Endothelial cell of umbilical vein (primary cell): ENCODE measurements around the gene MACROH2A2. TPM values are rescaled to one million over a fixed set of nuclear protein-coding genes. Genes with fewer than 3 reads are reported as not detected.

Source experiments
- BruUV-seq: library from RNA; stranded (reverse); fragments of 400-500 nt; replicated peaks from 2 replicates; lab custom pipeline; 2021; lab: Mats Ljungman, UMichigan
- CTCF ChIA-PET: fragments of 300-600, 350-600 bp; sonication (Branson Sonifier 250); formaldehyde crosslinking; loops from one replicate; lab custom pipeline; 2021; ENCODE audit warnings: antibody characterized with exemption, inconsistent platforms; lab: Charles Lee
- POLR2A ChIA-PET: fragments of 300-600, 350-600 bp; sonication (Branson Sonifier 250); formaldehyde crosslinking; loops from one replicate; lab custom pipeline; 2021; ENCODE audit warnings: antibody characterized with exemption, inconsistent platforms; lab: Charles Lee
- DNase-seq: peaks from one replicate; pipeline ENCODE4 v3.0.0-alpha.2; 2011; ENCODE audit warnings: low read depth, low spot score
- FAIRE-seq: peaks from 2 replicates; lab custom pipeline; 2011; peaks lifted over from hg19 to GRCh38; lab: Jason Lieb, UNC
- H2AFZ ChIP-seq: 2 replicates; pipeline ENCODE4 v1.6.0; 2012; ENCODE audit warnings: low read depth, low read length, control low read depth, inconsistent platforms
- H3K27ac ChIP-seq: 2 replicates; pipeline ENCODE4 v1.5.1; 2011; ENCODE audit warnings: low read depth, mild to moderate bottlenecking, control low read depth, low read length, moderate library complexity; ENCODE audit not compliant: insufficient read depth
- H3K27me3 ChIP-seq, 2 experiments: 2 replicates each; pipeline versions ENCODE4 v1.6.0 to v1.6.1; 2011; ENCODE audit warnings: low read length in 2 of 2, mixed read lengths in 1 of 2; ENCODE audit not compliant: control insufficient read depth in 2 of 2, insufficient read depth in 2 of 2
- H3K36me3 ChIP-seq, 2 experiments: 2 replicates in 1 of 2; 3 replicates in 1 of 2; pipeline ENCODE4 v1.5.1; 2011; ENCODE audit warnings: low read length in 2 of 2, mild to moderate bottlenecking in 1 of 2, moderate library complexity in 1 of 2; ENCODE audit not compliant: control insufficient read depth in 2 of 2, insufficient read depth in 2 of 2; ENCODE audit errors: extremely low read depth in 1 of 2
- H3K4me1 ChIP-seq: 3 replicates; pipeline ENCODE4 v1.5.1; 2011; ENCODE audit warnings: mild to moderate bottlenecking, low read length; ENCODE audit not compliant: control insufficient read depth, insufficient read depth; ENCODE audit errors: extremely low read depth
- H3K4me2 ChIP-seq: 2 replicates; pipeline ENCODE4 v1.6.1; 2011; ENCODE audit warnings: low read length, control low read depth, mixed read lengths; ENCODE audit not compliant: insufficient read depth
- H3K4me3 ChIP-seq, 3 experiments: fragments of 200-600 bp in 1 of 3; sonication (generic), shearing (Covaris generic) in 1 of 3; replicated peaks in 1 of 3; 2 replicates each; pipeline ENCODE4 v1.5.1; 2011 to 2016; ENCODE audit warnings: control low read depth in 3 of 3, low read length in 3 of 3, mild to moderate bottlenecking in 2 of 3, inconsistent platforms in 1 of 3, low read depth in 1 of 3, moderate library complexity in 1 of 3; ENCODE audit not compliant: insufficient read depth in 1 of 3
- H3K79me2 ChIP-seq: 2 replicates; pipeline ENCODE4 v1.6.0; 2012; ENCODE audit warnings: low read length, inconsistent platforms; ENCODE audit not compliant: control insufficient read depth, insufficient read depth
- H3K9ac ChIP-seq: replicated peaks from 2 replicates; pipeline ENCODE3; 2011; ENCODE audit warnings: low read length, control low read depth; ENCODE audit not compliant: insufficient read depth; ENCODE audit errors: extremely low read depth
- H3K9me1 ChIP-seq: replicated peaks from 3 replicates; pipeline ENCODE4 v1.6.0; 2011; ENCODE audit warnings: mild to moderate bottlenecking, low read length; ENCODE audit not compliant: control insufficient read depth, insufficient read depth; ENCODE audit errors: extremely low read depth
- H3K9me3 ChIP-seq: replicated peaks from 2 replicates; pipeline ENCODE4 v1.5.1; 2012; ENCODE audit warnings: low read length, inconsistent platforms; ENCODE audit not compliant: control insufficient read depth, insufficient read depth
- H4K20me1 ChIP-seq: replicated peaks from 2 replicates; pipeline ENCODE3; 2011; ENCODE audit warnings: mild to moderate bottlenecking, low read length; ENCODE audit not compliant: control insufficient read depth, insufficient read depth; ENCODE audit errors: extremely low read depth
- EZH2 ChIP-seq: IDR thresholded peaks from 2 replicates; pipeline ENCODE4 v1.6.1; 2012; ENCODE audit warnings: borderline replicate concordance, low read depth, mild to moderate bottlenecking, moderate library complexity, low read length, inconsistent platforms; ENCODE audit not compliant: severe bottlenecking
- FOS ChIP-seq: IDR thresholded peaks from 2 replicates; pipeline ENCODE4 v1.6.1; 2011; ENCODE audit warnings: mild to moderate bottlenecking, low read length, moderate library complexity, borderline replicate concordance; ENCODE audit not compliant: insufficient read depth
- GATA2 ChIP-seq: IDR thresholded peaks from 2 replicates; pipeline ENCODE4 v1.7.0; 2011; ENCODE audit warnings: low read depth, mild to moderate bottlenecking, moderate library complexity, mixed read lengths, low read length; ENCODE audit not compliant: insufficient read length, insufficient read depth
- JUN ChIP-seq: IDR thresholded peaks from 2 replicates; pipeline ENCODE4 v1.6.1; 2011; ENCODE audit warnings: borderline replicate concordance, low read depth; ENCODE audit not compliant: insufficient read length, insufficient read depth
- MYC ChIP-seq: IDR thresholded peaks from one replicate; pipeline ENCODE4 v1.6.1; 2011; ENCODE audit warnings: mild to moderate bottlenecking, low read depth, low read length
- POLR2A ChIP-seq: IDR thresholded peaks from 2 replicates; pipeline ENCODE4 v1.6.1; 2012; ENCODE audit warnings: low read depth, mild to moderate bottlenecking, control low read depth, low read length
- POLR2AphosphoS5 ChIP-seq: IDR thresholded peaks from 2 replicates; pipeline ENCODE4 v1.6.1; 2012; ENCODE audit warnings: low read depth, mild to moderate bottlenecking, control low read depth, low read length, moderate library complexity; ENCODE audit not compliant: insufficient read depth
- dilution Hi-C: fragments of 300-500 bp; cut with MboI; formaldehyde crosslinking; loops from one replicate; pipeline ENCODE4 v1.15.0; 2019; ENCODE audit warnings: low sequenced_read_pairs; ENCODE audit not compliant: extremely low pct_ligation_motif_present
- intact Hi-C: fragments of 100-400 bp; cut with micrococcal nuclease; formaldehyde crosslinking; loops from one replicate; pipeline ENCODE4 v1.10.0; 2022
- polyA plus RNA-seq, 4 experiments: library from polyadenylated mRNA; depleted of rRNA in 3 of 4; stranded (reverse) in 3 of 4; unstranded in 1 of 4; fragments of >200 nt; gene quantifications; 2 replicates each; pipeline versions ENCODE4 v1.2.1 to v1.2.3, GENCODE V29; 2011 to 2012; ENCODE audit warnings: missing spikeins in 1 of 4
- total RNA-seq: library from RNA; stranded (reverse); gene quantifications from 2 replicates; pipeline ENCODE4 v1.2.3, GENCODE V29; 2021
- TF ChIP-seq, protein P1 (sequence below): IDR thresholded peaks from 2 replicates; pipeline ENCODE4 v1.6.1; 2011; ENCODE audit not compliant: insufficient read depth, insufficient read length
- TF ChIP-seq, protein P2 (sequence below), 2 donors: IDR thresholded peaks; 1 replicate in 1 of 2; 2 replicates in 1 of 2; pipeline ENCODE4 v1.5.1; 2011; ENCODE audit warnings: low read length in 2 of 2, mild to moderate bottlenecking in 2 of 2, moderate library complexity in 2 of 2, control low read depth in 1 of 2, inconsistent platforms in 1 of 2, low read depth in 1 of 2; ENCODE audit not compliant: insufficient read depth in 1 of 2; ENCODE audit errors: extremely low read depth in 1 of 2

MACROH2A2 gene
- total and polyA plus RNA-seq, 2 donors (not counting 3 experiments of a cell fraction or from before 2014, with no cell fraction given): 0.08 TPM; not detected in 1

DNA sequence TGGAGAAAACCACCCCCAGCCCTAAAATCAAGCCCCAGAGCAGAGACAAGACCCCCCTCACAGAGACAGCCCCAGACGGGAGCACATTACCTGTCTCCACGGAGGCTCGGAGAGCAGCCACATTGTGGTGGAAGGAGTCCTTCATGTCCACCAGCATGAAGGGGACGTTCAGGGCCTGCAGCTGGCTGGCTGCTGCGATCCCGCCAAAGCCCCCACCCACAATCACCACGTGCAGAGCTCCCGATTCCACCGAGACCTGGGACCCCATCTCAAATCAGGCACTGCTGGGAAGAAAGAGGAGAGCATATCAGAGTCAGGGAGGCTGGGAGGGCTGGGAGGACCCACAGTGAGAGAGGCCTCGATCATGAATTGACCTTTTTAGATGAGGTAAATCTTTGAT lies 71.2 kb downstream of the MACROH2A2 start:
- TF ChIP-seq JUN (no peak), GATA2 (no peak), POLR2A (no peak), POLR2AphosphoS5 (no peak), FOS (no peak), MYC (no peak), EZH2 (no peak)
- TF ChIP-seq, protein P1, sequence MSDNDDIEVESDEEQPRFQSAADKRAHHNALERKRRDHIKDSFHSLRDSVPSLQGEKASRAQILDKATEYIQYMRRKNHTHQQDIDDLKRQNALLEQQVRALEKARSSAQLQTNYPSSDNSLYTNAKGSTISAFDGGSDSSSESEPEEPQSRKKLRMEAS: no peak
- TF ChIP-seq, protein P2, sequence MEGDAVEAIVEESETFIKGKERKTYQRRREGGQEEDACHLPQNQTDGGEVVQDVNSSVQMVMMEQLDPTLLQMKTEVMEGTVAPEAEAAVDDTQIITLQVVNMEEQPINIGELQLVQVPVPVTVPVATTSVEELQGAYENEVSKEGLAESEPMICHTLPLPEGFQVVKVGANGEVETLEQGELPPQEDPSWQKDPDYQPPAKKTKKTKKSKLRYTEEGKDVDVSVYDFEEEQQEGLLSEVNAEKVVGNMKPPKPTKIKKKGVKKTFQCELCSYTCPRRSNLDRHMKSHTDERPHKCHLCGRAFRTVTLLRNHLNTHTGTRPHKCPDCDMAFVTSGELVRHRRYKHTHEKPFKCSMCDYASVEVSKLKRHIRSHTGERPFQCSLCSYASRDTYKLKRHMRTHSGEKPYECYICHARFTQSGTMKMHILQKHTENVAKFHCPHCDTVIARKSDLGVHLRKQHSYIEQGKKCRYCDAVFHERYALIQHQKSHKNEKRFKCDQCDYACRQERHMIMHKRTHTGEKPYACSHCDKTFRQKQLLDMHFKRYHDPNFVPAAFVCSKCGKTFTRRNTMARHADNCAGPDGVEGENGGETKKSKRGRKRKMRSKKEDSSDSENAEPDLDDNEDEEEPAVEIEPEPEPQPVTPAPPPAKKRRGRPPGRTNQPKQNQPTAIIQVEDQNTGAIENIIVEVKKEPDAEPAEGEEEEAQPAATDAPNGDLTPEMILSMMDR (IDR thresholded peaks at IDR 0.05; ENCODE audit: extremely low read depth in 1 of 2, insufficient read depth in 1 of 2, low read depth in 1 of 2, low read length in 2 of 2): no peak
- intact Hi-C loops: no loop called here
- ChIA-PET CTCF (interaction anchor here (1.0 kb wide), 1 partner anchor 9 kb away, joined by 3 read pairs; no protein-coding TSS in a partner anchor), POLR2A (no interaction called here)
- Histone ChIP-seq H3K4me2 (no peak overlapping the region), H3K9me1 (no peaks in the 10 kb centered on the region), H3K9ac (no peak overlapping the region), H3K4me1 (no peaks in the 10 kb centered on the region), H3K79me2 (no peaks in the 10 kb centered on the region), H4K20me1 (no peaks in the 10 kb centered on the region), H3K27me3 (no peaks in the 10 kb centered on the region), H2AFZ (no peak overlapping the region), H3K27ac (no peak overlapping the region), H3K36me3 (no peaks in the 10 kb centered on the region), H3K9me3 (no peaks in the 10 kb centered on the region), H3K4me3 (no peak overlapping the region)
- BruUV-seq: no TSS peak
- no peak for DNase-seq
- dilution Hi-C loops: no loop called here
- no peak for FAIRE-seq
